ENCODE data around the gene RHOJ.

GRCh38 chr14:63243646-63244045 is 39.4 kb downstream of the RHOJ start:
- TF ChIP-seq, protein P1, sequence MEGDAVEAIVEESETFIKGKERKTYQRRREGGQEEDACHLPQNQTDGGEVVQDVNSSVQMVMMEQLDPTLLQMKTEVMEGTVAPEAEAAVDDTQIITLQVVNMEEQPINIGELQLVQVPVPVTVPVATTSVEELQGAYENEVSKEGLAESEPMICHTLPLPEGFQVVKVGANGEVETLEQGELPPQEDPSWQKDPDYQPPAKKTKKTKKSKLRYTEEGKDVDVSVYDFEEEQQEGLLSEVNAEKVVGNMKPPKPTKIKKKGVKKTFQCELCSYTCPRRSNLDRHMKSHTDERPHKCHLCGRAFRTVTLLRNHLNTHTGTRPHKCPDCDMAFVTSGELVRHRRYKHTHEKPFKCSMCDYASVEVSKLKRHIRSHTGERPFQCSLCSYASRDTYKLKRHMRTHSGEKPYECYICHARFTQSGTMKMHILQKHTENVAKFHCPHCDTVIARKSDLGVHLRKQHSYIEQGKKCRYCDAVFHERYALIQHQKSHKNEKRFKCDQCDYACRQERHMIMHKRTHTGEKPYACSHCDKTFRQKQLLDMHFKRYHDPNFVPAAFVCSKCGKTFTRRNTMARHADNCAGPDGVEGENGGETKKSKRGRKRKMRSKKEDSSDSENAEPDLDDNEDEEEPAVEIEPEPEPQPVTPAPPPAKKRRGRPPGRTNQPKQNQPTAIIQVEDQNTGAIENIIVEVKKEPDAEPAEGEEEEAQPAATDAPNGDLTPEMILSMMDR (IDR thresholded peaks at IDR 0.05; ENCODE audit: low read depth, low read length): no peak
- TF ChIP-seq, protein P2, sequence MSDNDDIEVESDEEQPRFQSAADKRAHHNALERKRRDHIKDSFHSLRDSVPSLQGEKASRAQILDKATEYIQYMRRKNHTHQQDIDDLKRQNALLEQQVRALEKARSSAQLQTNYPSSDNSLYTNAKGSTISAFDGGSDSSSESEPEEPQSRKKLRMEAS (IDR thresholded peaks at IDR 0.05; ENCODE audit: low read depth, low read length): no peak
